ACHN (cell line): ENCODE results near the gene SLX4.

Experiments used
- DNase-seq: peaks from one replicate; pipeline ENCODE4 v3.0.0-alpha.2; 2015
- in situ Hi-C: cut with HindIII; loops from 2 replicates; pipeline ENCODE4 v1.10.0; 2017; ENCODE audit warnings: low sequenced_read_pairs, low pct_ligation_motif_present, low pct_unique_long_range_greater_than_20kb

SLX4 gene

DNA sequence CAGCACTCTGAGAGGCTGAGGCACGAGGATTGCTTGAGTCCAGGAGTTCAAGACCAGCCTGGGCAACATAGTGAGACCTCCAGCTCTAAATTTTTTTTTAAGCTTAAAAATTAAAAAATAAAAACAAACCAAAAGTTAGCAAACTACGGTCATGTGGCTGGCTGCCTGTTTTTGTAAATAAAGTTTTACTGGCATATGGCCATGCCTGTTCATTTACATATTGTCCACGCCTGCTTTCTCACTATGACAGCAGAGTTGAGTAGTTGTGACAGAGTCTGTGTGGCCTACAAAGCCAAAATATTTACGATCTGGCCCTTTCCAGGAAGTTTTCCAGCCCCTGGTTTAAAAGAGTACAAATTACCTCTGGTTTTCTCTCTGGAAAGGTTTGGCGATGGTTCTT, 3.3 kb downstream of the SLX4 start:
- DNase-seq: no peak
- in situ Hi-C loops: loop anchor here (25.0 kb wide), 1 partner anchor 96 kb away; the partner anchor contains the start of gene CLUAP1

DNA sequence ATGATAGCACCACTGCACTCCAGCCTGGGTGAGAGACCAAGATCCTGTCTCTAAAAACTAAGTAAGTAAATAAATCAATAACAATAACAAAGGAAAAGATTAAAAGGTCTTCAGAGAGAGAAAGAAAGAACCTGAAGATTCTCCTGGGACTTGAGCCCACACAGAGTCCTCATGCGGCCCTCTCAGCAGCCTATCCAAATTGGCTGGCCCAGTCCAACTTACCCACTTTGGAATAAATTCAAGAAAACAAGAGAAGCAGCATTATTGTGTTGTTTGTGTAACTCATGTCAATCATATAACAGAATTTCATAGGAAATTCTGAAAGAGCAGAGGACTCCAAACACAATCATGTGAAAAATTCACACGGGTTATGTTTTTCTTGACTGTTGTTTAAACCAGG, 3.8 kb downstream of the SLX4 start:
- DNase-seq: no peak
- in situ Hi-C loops: loop anchor here (25.0 kb wide), 1 partner anchor 95 kb away; the partner anchor contains the start of gene CLUAP1

DNA sequence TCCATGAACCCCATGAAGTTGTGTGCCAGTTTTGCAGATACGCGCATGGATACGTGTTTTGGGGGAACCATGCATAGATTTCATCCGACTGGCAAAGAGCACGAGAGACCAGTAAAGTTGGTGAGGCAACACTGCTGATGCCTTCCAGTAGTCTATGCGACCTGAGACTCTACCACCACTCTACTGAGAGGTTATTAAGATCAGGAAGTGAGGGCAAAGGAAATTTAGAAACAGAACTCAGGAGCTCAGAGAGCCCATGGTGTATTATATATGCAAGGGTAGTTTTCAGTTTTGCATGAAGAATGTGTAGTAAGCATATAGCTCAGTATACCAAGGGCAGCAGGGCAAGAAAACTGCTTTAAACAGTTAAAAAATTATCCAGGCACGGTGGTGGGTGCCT, 4.2 kb downstream of the SLX4 start:
- no peak for DNase-seq
- in situ Hi-C loops: loop anchor here (25.0 kb wide), 1 partner anchor 95 kb away; the partner anchor contains the start of gene CLUAP1

DNA sequence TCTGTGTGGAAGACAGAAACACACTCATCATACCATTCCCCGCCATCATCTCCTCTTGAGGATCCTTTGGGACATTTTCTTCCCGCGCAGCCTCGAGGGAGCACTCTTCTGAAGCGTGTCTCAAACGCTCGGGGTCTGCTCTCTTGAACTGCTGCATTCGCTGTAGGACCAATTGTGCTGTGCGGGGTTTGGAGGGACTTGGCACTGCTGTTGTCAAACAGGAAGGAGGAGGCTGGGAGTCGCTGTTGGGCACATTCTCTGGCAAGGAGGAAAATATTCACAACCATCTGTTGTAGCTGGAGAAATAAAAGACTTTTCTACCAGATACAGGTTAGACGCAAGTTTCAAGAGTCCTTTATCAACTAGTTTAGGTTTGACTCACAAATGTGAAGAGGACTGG, 5.0 kb downstream of the SLX4 start:
- DNase-seq: no peak
- in situ Hi-C loops: loop anchor here (25.0 kb wide), 1 partner anchor 94 kb away; the partner anchor contains the start of gene CLUAP1

DNA sequence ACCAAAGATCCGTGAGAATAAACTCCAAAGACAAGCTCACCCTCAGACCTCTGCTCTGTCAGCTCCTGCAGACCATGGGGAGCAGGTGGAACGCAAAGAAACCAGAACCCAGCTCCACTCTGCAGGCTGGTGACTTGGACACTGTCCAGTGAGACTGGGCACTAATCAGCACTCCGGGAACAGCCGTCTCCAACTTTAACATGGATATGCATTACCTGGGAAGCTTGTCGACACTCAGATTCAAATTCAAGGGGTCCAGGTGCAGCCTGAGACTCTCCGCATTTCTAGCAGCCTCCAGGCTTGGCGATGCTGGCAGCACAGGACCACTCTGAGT, 9.1 kb downstream of the SLX4 start:
- DNase-seq: no peak
- in situ Hi-C loops: loop anchor here (25.0 kb wide), 1 partner anchor 90 kb away; the partner anchor contains the start of gene CLUAP1

DNA sequence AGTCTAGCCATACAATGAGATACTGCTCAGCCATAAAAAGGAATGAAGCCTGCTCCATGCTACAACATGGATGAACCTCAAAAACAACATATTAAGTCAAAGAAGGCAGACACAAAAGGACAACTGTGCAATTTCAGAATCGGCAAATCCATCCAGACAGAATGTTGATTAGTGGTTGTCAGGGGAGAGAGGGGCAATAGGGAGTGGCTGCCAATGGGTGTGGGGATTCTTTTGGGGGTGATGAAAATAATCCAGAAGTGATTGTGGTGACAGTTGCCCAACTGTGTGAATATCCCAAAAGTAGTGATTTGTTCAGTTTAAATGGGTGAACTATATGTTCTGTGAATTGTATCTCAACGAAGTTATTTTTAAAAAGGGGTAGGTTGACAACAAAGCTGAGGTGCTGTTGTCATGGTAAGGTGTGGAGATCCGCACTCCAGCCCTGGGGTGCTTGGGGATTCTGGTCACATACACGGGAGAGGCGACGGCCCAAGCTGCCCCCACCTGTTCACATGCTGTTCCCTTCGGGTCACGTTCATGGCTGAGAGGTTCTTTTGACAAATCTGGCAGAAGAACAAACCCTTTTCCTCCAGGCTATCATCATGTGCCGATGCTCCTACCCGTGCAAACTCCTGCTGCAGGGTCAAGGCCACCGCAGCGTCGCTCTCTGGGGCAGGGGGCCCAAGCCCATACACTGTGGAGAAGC, 9.6 kb downstream of the SLX4 start:
- DNase-seq: no peak
- in situ Hi-C loops: loop anchor here (25.0 kb wide), 1 partner anchor 89 kb away; the partner anchor contains the start of gene CLUAP1

DNA sequence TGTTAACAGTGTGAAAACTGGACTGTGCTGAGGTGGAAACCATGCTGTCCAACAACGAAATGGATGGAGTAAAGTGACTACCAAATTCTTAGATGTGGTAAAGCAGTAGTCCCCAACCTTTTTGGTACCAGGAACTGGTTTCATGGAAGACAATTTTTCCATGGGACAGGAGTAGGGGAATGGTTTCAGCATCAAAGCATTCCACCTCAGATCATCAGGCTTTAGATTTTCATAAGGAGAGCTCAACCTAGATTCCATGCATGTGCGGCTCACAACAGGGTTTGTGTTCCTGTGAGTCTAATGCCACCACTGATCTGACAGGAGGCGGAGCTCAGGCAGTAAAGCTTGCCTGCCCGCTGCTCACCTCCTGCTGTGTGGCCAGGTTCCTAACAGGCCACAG, 11.5 kb downstream of the SLX4 start:
- DNase-seq: no peak
- in situ Hi-C loops: loop anchor here (25.0 kb wide), 1 partner anchor 88 kb away; the partner anchor contains the start of gene CLUAP1

DNA sequence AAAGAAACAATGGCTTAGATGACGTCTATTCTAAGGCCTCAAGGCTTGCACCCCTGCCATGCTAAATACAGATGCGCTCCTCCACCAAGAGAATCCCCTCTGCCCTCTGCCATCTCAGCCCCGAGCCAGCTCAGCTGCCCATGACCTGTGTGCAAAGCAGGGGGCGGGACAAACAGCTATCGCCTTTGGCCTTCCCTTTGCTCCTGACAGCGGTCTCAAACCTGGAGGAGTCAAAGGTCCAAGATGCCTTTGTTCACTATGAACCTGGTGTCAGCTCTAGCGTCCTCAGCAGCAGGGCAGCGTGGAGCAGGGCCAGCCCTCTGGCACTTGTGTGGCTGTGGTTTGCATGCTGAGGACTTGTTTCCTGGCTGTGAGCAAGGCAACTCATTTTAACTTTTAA, 12.3 kb downstream of the SLX4 start:
- no peak for DNase-seq
- in situ Hi-C loops: no loop called here

DNA sequence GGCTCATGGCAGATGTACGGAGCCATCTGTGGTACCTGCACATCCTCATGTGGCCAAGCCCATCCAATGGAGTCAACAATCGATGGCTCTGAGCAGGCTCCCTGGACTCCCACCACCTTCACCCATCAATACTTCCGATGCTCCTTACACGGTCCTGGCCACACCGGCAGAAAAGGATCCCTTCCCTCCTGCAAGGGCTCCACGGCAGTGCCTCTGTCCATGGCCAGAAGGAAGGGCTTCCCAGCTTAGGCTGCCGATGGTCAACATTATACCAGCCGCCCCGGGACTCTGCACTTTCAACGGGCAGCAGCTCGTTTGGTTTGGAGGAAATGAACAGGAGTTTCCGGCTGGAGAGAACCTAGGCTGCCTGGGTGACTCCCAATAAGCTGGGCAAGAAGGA, 13.2 kb downstream of the SLX4 start:
- no peak for DNase-seq
- in situ Hi-C loops: no loop called here

DNA sequence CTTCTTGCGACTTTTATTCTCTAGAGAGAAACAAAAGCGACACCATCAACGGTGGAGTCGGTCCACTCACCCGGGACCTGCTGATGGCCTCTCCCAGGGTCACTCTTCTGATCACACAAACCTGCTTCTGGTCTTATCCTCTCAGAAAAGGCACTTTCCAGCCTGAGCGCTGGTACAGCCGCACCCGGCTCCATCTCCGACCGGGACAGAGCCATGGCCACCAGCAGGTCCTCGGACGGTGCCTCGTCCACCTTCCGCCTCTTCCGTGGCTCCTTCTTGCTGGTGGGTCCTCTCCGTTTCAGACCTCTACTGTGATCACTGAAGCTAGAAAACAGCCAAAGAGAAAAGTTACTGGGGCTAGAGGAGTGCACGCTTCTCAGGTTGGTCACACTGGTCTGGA, 13.7 kb downstream of the SLX4 start:
- in situ Hi-C loops: no loop called here

DNA sequence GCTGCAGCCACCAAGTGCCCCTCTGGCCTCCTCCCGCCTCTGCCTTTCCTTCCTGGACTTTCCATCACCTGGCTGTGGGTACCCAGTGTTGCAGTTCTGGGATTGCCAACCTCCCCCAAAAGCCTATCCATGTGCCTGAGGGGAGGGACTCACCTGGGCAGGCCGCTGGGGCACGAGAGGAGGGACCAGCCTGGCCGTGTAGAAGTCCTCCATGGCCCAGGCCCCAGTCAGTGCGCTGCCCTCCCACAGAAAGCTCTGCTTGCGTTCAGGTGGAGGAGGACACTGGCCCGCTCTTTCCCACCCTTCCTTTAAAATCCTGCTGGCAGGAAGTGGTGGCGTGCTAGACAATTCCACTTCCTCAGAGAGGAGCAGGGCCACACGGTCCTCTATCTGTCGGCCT, 14.2 kb downstream of the SLX4 start:
- in situ Hi-C loops: no loop called here
- DNase-seq: no peak

More for the DNA sequence above, 13.7 kb downstream of the SLX4 start:
- DNase-seq: no peak

DNA sequence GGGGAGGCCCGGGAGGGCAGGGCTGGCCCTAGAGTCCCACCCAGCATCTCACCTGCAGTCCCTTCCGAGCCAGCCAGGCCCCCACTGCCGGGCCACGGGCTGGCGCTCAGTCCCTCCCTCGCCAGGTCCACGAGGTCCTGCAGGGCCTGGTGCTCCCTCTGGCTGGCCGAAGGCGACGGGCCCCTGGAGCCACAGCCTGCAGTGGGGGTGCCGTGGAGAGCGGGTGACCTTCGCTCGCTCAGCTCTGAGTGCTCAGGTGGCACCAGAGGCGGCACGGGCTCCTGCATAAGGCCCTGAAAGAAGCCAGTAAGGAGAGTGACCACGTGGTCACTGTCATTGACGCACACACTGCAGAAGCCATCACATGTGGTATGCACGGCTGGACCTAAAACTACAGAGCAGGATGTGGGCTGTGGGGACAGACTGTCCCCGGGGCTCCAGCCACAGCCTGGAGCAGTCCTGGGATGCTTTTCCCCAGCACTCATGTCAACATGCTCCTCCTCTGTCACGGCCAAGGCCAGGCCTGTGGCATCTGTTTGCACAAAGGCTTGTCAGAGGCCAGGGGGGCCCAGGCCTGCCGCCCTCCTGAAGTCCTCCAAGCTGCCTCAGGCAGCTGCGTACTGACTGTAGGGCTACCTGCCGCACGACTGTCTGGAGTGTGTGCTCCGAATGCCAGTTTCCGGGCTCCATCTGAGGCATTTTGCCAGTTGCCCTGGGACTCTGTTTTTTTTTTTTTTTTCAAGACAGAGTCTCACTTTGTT, 15.1 kb downstream of the SLX4 start:
- in situ Hi-C loops: no loop called here
- DNase-seq: no peak

DNA sequence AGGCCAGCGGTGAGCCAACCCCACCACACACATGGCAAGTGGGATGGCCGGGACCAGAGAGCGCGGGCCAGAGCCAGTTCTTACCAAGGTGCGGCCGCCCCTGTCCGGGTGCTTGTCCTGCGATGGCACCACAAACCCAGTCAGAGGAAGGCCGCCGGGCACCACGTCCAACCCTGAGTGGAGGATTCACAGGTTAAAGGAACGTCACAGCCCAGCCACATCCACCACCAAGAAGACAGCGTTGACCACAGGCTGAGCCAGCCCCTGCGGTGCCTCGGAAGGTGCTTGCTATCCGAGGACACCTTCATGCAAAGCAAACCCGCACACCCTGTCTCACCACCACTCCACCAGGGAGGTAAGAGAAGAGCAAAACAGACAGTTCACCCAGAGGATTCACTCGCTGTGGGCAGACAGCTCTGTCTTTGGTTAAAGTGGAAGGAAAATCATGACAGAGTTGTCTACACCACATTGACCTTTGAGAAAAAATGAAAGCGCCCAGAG, 15.8 kb downstream of the SLX4 start:
- in situ Hi-C loops: no loop called here
- DNase-seq: no peak

DNA sequence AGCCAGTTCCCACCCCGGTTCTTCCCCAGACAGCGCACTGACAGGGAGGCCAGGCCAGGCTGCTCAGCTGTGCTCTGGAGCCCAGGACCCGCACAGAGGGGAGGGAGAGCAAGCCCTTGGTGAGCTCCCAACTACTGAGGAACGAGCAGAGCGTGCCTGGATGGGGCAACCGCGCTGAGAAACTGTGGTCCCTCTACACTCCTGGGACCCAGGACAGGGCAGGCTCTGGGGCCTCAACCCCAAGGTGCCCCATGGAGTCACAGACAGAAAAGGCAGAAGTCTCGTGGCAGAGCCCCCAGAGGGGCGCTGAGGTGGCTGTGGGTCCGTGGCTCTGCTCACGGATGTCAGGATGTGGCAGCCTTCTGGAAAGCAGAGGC, 16.3 kb downstream of the SLX4 start:
- DNase-seq: no peak
- in situ Hi-C loops: no loop called here

DNA sequence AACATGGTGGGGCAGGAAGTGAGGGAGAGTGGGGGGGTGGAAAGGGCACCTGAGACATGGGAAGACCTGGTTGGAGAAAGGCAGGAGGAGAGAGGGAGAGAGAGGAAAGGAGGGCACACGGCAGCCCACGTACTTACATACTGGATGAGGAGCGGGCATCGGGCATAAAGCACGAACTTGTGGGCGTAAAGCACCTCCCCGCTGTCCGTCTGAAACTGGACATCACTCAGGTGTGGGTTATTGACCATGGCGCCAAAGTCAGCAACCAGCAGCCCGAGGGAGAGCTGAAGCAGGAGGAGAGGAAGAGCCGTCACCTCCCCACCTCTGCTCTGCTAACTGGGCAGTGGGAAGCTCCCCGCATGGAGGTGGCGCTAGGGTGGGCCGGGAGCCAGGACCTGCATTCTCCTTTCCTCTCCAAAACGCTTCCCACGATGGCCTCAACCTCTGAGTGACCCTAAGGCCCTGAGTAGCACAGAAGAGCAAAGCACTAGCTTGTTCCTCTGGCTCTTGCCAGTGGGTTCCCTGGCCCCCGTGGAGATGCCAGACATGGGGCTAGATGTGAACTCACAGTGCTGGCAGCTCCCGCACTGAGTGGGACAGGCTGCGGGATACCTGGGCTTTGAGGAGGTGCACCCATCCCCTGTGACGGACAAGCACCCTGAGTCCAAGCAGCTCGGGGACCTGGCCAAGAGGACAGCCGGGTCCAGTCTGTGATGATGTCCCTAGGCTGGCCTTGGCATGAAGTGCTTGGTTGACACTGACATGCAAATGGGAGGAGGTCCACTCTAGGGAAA, 16.9 kb downstream of the SLX4 start:
- in situ Hi-C loops: no loop called here
- no peak for DNase-seq

DNA sequence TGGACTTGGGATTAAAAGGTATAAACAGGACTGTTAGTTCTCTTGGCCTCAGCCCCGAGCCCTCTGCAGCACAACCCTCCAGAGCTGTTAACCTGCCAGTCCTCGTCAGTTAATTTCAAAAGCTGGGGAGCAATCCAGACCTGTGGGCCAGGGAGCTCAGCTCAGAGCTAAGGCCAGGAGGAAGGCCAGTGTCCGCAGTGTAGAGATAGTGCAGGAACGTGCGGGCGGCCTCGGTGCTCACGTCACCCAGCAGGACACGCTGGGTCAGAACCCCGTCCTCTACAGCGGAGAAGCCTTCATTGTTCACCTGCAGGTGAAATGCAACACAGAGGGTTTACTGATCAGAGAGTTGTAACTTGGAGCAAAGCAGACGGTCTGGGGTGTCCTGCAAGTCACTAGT, 18.8 kb downstream of the SLX4 start:
- DNase-seq: no peak
- in situ Hi-C loops: no loop called here

DNA sequence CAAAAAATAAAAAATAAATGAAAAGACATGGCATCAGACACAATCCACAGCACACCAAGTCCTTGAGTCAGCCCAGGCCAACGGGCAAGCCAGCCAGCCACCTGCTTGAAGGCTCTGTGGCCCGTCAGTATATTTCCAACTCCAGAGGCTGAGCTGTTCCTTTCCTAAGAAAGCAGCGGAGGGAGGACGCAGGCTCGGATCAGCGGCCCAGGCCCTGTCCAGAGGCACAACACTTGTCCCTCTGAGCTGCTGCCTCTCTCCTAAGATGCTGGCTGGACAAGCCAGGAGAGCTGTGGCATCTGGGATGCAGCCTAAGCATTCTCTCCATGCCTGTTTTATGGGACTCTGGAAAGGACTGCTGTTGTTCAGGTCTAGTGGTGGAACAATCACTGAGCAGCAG, 19.4 kb downstream of the SLX4 start:
- no peak for DNase-seq
- in situ Hi-C loops: no loop called here

DNA sequence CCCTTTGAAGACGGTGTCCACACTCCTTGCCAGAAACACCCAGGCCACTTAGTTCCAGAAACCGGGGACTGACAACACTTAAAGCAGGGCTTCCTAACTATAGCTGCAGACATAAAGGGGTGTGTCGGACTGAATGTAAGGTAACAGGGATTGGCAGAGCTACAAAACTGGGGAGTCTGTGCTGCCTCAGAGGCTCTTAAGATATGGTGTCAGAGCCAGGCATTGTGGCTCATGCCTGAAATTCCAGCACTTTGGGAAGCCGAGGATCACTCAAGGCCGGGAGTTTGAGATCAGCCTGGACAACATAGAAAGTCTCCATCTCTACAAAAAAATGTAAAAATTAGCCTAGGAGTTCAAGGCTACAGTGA, 20.0 kb downstream of the SLX4 start:
- no peak for DNase-seq
- in situ Hi-C loops: no loop called here
